GM19324 (cell line): Measurements from ENCODE around the gene ADAMTS2.

ENCODE experiments used
- ATAC-seq: cut with Tn5 transposase; IDR thresholded peaks from one replicate; pipeline ENCODE4 v1.9.1; 2021; ENCODE audit warnings: mild to moderate bottlenecking, moderate library complexity; ENCODE audit not compliant: unreplicated experiment, low FRiP score

Gene ADAMTS2

DNA sequence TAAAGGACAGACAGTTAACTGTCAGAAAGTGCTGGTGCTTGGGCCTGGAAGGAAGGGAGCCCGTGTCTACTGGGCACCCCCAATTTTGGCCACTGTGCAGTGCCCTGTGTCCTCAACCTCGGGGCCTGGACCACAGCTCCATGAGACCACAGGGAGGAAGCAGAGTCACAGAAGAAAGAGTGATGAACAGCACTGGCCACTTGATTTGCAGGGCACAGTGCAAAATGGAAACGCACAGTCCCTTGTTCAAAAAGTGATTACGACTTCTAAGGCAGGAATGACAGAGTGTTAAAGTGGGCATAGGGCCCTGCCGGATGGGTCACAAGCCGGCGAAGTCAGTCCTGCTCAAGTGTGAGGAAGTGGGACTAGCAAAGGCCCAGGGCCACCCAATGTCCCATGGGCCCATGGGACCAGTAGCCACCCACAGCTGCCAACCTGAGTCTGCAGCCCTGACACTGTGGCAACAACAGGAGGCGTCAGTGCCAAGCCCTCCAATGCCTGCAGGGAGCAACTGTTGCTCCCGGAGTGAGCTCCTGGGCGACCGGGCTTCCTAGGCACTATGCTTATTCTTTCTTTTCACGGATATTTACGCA lies 85.4 kb downstream of the ADAMTS2 start:
- no peak for ATAC-seq

DNA sequence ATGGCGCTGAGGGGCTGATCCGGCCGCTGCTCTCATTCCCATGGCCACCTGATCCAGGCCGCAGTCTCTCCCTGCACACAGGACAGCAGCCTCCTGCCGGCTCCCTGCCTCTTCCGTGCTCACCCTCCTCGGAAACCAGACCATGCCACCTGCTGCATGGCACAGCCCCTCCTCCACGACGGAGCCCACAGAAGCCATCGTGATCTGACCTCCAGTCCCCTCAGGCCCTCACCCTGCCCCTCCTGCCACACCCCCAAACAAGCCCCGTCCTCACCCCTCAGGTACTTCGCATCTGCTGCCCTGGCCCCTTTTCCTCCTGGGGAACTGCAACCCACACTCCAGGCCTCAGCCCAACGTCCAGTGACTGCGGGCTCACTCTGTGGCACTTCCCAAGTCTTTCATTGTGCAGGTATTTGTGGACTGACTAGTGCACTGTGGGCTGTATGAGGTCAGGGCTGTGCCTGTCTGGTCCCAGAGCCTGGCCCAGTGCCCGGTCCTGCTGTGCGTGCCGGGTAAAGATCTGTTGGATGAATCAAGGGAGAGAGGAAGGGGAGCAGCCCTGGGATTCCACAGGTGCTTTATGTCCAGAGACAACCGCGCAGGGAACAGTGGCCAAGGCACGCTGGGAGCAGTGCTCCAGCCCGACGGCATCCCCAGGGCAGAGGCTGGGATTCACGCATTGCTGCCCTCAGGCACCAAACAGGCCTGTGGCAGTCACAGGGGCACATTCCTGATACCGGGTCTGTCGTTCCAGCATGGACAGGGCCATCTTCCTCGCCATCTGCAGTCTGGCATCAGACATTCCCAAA lies 86.1 kb downstream of the ADAMTS2 start:
- ATAC-seq: no peak

DNA sequence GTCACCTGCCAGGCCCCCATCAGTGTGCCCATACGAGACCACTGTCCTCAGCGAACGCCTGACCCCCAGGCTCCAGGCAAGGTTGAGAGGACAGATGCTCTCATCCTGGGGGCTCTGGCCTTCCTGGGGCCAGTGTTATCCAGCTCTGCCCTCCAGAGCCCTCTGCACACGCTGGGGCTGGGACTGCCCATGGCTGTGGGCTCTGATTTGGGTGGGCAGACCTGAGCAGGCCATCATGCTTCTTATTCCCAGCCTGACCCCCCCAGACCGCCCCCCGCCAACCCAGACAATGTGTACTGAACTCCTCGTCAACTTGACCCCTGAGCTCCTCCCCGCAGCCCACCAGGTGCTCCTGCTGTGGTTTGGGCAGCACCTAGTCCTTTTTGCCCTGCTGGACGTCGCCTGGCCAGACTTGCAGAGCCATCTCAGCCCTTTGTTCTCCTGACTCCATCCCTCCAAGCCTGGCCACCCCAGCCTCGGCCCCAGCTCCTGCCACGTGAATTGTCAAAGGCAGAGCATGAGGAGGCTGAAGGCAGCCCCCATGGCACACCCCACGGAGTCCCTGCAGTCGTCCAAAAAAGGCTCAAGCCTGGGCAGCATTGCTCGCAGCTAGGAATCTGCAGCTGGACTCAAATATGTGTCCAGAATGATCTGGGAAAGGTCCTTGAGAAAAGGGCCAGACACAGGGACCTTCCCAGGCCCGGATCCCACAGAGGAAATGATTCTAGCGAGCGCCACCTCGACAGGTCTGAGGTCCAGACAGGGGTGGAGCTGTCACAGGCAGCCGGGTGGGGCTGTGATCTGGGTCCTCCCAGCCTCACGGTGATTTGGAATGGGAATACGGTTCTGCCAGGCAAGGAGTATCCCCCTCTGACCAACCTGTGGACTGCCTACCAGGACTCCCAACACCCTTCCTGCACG lies 87.0 kb downstream of the ADAMTS2 start:
- no peak for ATAC-seq

DNA sequence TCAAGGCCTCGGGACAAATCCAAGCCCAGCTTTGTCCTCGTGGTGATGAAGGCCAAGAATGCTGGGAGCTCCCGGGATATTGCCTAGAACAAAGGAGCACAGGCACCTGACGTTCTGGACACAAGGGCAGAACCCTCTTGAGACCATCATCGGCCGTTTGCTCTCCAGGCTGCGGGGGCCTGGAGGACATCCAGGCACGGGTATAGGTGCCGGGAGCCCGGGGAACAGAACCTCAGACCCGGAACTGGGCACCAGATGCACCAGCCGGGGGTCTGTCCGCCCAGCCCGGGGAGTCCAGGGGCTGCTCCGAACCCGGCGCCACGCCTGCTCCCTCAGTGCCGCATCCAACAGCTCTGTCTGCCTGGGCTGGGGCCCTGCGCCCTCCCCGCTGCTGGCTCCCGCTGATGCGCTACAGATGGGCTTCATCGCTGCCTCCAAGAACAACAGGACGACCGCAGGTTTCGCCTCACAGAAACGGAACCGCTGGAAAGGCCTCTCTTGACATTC lies 88.0 kb downstream of the ADAMTS2 start:
- no peak for ATAC-seq

DNA sequence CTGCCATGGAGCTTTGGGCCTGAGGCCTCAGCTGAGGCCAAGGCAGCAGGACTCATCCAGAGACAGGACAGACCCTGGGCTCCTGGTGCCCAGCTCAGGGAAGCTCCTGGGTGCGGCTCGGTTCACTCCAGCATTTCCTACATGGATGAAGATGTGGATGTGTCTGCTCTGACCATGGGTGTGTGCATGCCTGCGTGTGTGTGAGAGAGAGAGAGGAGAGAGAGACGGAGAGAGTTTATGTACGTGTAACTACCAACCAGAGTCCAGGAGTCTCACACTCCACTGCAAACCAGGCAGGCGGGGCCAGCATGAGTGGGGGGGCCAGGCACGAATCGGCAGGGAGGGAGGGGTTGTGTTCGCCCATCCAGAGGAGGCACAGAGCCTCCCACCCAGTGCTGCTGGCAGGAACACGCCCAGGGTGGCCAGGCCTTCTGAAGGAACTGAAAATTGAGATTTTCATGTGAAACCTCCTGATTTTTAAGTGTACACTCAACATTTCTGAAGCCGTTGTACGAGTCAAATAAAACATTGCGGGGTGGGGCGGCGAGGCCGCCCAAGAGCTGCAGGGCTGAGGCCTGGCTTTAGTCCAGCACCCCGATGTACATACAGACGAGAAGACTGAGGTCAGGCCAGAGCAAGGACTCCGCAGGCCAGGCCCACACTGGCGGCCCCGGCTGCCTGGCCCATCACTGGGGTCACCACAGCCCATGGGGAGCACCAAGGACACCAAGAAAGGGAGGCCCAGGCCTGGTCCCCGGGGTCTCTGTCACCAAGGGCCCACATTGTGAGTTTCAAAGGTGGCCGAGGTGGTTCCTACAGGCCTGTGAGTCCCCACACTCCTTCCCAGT lies 88.7 kb downstream of the ADAMTS2 start:
- ATAC-seq: no peak

DNA sequence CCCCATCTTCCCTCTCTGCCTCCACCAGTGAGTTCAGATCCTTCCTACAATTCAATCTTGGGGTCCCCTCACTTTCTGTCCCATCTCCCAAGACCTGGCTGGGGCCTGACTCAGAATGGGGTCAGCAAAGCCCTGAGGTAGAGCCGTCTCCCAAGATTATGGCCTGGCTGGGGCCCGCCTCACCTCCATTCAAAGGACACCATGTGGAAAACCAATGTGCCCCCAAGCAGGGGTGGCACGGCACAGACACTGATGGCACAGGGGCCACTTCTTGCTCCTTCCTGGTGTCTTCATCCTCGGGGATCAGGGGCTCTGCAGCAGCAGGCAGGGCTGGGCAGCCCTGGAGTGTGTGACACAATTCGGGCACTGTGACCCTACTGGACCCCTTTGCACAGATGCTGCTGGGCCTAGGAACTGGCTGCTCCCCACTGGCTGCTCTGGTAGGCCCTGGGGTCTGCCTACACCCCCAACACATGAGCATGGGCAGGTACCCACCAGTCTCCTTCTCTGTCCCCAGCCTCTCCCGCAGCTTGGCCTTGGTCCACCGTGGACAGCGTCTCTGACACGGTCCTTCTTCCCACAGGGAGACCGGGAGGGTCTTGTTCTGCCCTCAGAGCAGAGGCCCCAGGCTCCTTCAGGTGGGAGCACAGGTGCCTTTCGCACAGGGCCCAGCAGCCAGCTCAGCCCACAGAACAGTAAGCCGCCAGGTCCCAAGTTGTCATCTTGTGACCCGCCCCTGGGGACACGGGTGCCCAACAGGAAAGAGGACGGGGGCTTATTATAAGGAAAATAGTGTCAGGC lies 89.5 kb downstream of the ADAMTS2 start:
- no peak for ATAC-seq

DNA sequence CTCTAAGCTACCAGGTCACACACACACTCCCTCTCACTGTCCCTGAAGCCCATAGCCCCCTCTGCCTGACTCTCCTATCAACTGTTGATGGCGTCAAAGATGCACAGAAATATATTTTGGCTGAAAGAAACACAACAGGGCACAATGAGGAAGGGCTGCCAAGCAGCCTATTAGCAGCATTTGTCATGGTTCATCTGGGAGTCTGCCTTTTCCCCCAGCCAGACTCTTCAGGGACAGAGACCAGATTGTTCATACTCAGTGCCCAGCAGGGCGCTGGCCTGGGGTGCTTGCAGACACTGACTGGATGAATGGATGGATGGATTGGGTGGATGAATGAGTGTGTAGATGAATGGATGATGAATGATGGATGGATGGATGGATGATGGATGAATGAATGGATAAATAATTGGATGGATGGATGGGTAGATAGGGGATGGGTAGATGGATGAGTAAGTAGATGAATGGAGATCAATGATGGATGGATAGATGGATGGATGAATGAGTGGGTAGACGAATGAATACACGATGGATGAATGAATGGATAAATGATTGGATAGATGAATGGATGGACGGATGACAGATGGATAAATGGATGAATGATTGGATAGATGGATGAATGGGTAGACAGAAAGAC lies 90.5 kb downstream of the ADAMTS2 start:
- ATAC-seq: no peak

DNA sequence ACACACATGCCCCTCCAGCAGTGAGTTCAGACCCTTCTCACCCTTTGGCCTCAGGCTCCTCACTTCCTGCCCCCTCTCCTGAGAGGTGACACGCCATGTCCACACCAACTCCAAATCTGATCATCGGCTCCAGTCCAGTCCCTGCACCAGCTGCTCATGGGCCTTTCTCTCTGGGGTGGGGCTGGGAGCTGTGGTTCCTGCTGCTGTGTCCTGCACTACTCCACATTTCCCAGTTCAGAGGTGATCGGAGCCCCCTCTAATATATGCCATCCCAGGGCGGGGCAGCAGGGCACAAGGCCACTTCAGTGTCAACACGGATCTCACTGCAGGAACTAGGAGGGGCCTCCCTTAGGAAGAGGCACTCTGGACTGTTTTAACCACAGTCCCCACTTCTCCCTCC lies 91.5 kb downstream of the ADAMTS2 start:
- ATAC-seq: no peak

DNA sequence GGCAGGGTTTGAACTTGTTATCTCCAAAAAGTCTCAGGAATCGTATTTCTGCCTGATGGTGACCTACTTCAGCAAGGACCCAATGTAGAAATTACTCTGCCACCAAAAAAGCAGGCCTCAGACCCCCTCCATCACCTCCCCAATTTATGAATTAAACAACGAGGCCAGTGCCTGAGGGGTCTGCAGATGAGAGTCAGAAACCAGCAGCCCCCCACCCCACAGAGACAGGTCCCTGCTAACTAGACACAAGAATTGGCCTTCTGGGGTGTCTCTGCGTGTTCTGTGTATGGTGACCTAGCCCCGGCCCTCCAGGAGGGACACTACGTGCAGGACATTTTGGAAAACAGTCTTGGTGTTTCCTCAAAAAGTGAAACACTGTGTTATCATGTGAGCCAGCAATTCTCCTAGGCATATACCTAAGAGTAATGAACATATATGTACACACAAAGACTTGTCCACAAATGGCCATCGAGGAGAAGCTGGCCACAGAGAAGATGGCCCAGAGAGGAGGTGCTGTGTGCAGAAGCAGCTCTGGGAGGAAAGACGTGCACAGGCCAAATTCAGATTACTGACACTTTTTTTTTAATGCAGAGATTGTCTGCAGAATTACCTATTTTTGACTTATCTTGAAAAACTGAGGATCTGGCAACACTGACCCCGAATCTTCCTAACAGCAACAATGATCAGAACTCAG lies 93.8 kb downstream of the ADAMTS2 start:
- no peak for ATAC-seq

DNA sequence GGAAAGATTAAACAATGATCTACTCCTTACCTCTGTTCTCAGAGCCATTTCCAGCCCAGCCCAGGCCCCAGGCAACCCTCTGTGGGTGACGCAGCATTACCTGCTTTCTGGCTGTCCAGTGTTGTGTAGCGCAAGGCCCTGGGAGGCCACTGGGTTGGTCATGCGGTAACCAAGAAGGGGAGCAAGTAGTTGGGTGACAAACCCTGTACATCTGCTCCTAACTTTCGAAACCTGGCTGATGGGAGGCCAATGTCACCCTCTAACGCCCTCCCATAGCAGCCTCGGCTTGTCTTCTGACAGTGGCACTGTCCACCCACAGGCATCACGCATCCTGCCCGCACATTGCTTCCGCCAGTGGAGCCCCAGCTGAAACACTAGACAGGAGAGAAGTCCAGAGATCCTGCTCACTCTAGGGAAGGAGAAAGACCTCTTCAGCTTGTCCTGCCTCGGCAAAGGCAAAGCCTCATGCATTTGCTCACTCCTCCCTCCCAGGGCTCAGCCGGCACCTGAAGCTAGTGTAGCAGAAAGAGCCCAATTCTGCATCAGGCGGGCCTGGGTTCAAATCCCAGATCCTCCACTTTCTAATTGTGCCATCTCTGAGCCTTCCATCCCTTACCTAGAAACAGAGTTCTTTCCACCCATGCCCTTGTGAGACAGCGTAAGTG lies 94.6 kb downstream of the ADAMTS2 start:
- ATAC-seq: no peak

DNA sequence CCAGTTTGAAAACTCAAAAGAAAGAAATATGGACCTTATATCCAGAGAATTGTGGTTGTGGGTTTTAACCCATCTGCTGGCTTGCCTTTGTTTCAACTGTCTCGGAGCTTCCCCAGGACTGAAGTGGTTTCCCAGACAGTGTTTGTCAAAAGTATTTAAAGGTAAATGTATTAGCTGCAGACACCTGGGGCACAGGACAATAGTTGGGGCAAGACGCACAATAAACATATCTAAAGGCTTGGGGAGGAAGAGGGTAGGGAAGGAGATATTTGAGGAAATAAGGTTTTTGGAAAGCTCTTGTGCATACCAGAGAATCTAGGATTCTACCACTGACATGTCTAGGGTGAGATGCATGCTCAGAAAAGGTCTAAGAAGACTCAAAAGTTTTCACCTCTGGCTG lies 99.0 kb downstream of the ADAMTS2 start:
- no peak for ATAC-seq

DNA sequence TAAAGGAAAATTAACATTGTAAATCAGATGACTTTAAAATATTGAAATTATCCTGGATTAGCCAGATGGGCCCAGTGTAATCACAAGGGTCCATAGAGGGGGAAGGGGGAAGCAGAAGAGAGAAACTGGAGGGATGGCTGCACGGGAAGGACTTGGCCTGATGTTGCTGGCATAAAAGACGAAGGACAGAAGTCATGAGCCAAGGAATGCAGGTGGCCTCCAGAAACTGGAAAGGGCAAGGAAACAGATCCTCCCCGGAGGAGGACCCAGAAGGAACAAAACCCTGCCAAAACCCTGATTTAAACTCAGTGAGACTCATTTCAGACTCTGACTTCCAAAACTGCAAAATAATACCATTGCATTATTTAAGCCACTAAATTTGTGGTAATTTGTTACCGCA lies 100.2 kb downstream of the ADAMTS2 start:
- ATAC-seq: no peak

DNA sequence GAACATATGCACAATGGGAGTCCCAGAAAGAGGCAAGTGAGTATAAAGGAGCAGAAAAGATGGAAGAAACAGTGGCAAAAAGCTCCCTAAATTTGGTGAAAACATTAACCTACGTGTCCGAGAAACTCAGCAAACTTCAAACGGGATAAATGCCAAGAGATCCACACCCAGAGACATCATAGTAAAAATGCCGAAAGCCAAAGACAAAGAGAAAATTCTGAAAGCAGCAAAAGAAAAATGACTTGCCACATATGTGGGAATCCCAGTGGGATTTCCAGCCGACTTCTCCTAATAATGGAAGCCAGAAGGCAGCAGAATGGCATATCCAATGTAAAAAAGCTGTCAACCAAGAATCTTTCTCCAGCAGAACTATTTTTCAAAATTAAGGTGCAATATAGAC lies 101.2 kb downstream of the ADAMTS2 start:
- ATAC-seq: no peak

DNA sequence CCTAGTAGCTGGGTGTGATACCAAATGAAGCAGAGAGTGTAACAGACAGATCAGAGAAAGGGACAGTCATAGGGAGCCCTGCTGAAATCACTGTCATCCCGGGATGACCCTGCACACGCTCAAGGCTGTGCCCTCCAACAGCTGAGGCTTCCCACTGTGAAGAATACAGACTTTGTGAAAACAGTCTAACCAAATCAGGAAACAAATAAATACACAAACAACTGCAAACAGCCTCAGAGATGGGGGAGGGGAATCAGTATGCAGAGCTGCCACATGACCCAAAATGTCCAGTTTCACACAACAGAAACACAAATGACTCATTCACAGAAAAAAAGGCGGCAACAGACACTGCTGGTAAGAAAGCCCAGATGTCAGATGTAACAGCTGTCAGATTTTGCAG lies 101.9 kb downstream of the ADAMTS2 start:
- ATAC-seq: no peak

DNA sequence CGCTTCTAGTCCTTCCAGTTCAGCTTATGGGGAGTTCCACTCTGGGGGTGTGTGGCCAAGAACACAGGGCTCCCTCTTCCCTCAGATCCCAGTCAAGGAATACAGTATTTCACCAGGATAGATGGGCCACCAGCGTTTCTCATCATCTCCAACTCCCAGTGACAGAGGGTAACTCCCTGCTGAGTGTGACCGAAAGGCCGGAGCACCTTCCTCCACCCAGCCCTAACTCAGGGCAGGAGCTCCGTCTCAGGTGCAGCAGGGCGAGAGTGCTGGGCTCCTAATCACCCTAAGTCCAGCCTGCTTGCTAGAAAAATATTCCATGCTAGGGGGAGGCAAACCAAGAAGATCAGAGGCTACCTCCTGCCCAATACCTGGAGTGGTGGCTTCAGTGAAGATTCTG lies 102.6 kb downstream of the ADAMTS2 start:
- no peak for ATAC-seq

DNA sequence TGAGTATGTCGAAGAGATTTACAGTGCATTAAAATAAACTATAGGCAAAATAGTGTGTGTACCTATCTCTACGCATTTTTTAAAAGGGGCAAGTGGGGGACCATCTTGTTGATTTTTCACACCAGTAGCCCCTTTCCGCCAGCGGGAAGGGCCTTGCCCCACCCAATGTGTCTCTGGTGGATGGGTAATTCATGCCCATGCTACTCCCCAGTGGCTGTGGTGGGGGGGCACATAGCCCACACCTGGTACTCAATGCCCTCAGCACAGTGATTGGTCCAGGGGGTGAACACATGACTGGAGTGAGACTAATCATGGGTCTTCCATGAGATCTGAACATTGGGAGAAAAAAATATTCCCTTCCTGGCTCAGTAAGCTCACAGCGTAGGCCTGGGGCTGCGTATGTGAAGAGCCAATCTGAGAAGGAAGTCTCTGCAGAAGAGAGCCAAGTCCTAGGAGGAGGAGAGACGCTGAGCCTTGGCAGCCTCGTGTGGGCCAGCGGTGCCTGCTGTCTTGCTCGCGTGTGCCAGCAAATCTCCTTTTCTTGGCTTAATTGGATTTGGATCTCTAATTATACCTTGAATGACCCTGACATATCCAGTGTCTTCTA lies 103.4 kb downstream of the ADAMTS2 start:
- no peak for ATAC-seq

DNA sequence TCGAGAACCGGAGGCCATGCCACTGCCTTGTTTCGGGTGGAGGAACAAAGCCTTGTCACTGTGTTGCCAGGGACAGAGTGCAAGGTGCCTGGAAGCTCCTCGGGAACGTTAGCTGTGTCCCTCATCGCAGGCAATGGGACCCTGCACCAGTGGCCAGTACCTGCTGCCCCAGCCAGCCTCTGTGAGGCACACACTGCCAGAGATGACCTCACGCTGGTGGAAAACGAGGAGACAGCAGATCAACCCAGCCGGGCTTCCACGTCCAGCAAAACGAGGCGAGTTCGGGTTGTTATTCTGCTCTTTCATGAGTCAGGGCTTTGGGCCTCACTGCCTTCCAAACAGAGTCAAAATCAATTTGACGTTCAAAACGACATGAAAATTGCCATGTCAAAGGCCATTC lies 104.1 kb downstream of the ADAMTS2 start:
- no peak for ATAC-seq
